GM12878 (cell line): ENCODE results near the gene TMEM94. TPM values are rescaled to one million over a fixed set of nuclear protein-coding genes. Genes with fewer than 3 reads are reported as not detected.
A peak's percentile ranks its signal among the peaks of the same experiment; 100 is the strongest.

Source experiments
- ATAC-seq: fragments of 200-7000 bp; cut with Tn5 transposase; 3 replicates; pipeline ENCODE4 v1.9.1; 2020; ENCODE audit warnings: mild to moderate bottlenecking, moderate library complexity
- BruUV-seq: library from RNA; stranded (reverse); fragments of 400-500 nt; replicated peaks from 2 replicates; lab custom pipeline; 2021; lab: Mats Ljungman, UMichigan
- CTCF ChIA-PET: fragments of 300-600 bp; sonication (Branson Sonifier 250); formaldehyde crosslinking; extraction: SDS; loops from one replicate; lab custom pipeline; 2021; ENCODE audit warnings: inconsistent platforms; lab: Yijun Ruan, JAX
- POLR2A ChIA-PET: fragments of 350-600 bp; formaldehyde crosslinking; extraction: SDS; loops from one replicate; lab custom pipeline; 2021; ENCODE audit warnings: inconsistent platforms; lab: Charles Lee
- RAD21 ChIA-PET: fragments of 300-600 bp; sonication (Branson Sonifier 250); formaldehyde crosslinking; loops from one replicate; lab custom pipeline; 2023; ENCODE audit warnings: antibody characterized with exemption; ENCODE audit not compliant: unreplicated experiment; lab: Charles Lee
- SMC1A ChIA-PET: fragments of 300-600 bp; sonication (Branson Sonifier 250); formaldehyde crosslinking; loops from one replicate; lab custom pipeline; 2023; ENCODE audit not compliant: unreplicated experiment, uncharacterized antibody; lab: Charles Lee
- DNase-seq: peaks from one replicate; pipeline ENCODE4 v3.0.0-alpha.2; 2011; ENCODE audit warnings: low read depth, low spot score
- FAIRE-seq: peaks from 3 replicates; lab custom pipeline; 2011; peaks lifted over from hg19 to GRCh38; lab: Jason Lieb, UNC
- H2AFZ ChIP-seq: 2 replicates; pipeline ENCODE4 v1.6.0; 2011; ENCODE audit warnings: low read depth, low read length, control low read depth; ENCODE audit not compliant: control insufficient read depth
- H3K27ac ChIP-seq: 2 replicates; pipeline ENCODE4 v1.5.1; 2011; ENCODE audit warnings: control low read depth; ENCODE audit not compliant: control insufficient read depth, insufficient read depth
- H3K27me3 ChIP-seq, 2 experiments: replicated peaks in 1 of 2; 2 replicates each; pipeline versions ENCODE4 v1.6.0 to v1.6.1; 2011; ENCODE audit warnings: low read length in 1 of 2; ENCODE audit not compliant: control insufficient read depth in 2 of 2, insufficient read depth in 2 of 2
- H3K36me3 ChIP-seq, 2 experiments: 2 replicates each; pipeline ENCODE4 v1.5.1; 2011; ENCODE audit warnings: low read length in 1 of 2; ENCODE audit not compliant: control insufficient read depth in 2 of 2, insufficient read depth in 2 of 2
- H3K4me1 ChIP-seq: 2 replicates; pipeline ENCODE4 v1.6.1; 2011; ENCODE audit warnings: mild to moderate bottlenecking, low read length, moderate library complexity, mixed read lengths; ENCODE audit not compliant: control insufficient read depth, insufficient read depth
- H3K4me2 ChIP-seq: 2 replicates; pipeline ENCODE4 v1.6.0; 2011; ENCODE audit warnings: control low read depth; ENCODE audit not compliant: control insufficient read depth, insufficient read depth
- H3K4me3 ChIP-seq: fragments of 200-600 bp; sonication (generic); 2 replicates; pipeline ENCODE4 v1.5.1; 2016
- H3K79me2 ChIP-seq: 2 replicates; pipeline ENCODE4 v1.6.0; 2011; ENCODE audit warnings: low read length; ENCODE audit not compliant: control insufficient read depth, insufficient read depth
- H3K9ac ChIP-seq: 2 replicates; pipeline ENCODE4 v1.8.0; 2011; ENCODE audit warnings: low read length, control low read depth, mixed read lengths; ENCODE audit not compliant: control insufficient read depth, insufficient read depth
- H3K9me3 ChIP-seq: replicated peaks from 3 replicates; pipeline ENCODE4 v1.5.1; 2011; ENCODE audit warnings: mild to moderate bottlenecking, low read length; ENCODE audit not compliant: control insufficient read depth, insufficient read depth
- H4K20me1 ChIP-seq: 2 replicates; pipeline ENCODE4 v1.6.0; 2011; ENCODE audit not compliant: control insufficient read depth, insufficient read depth
- JUND ChIP-seq: IDR thresholded peaks from 2 replicates; pipeline ENCODE4 v1.6.1; 2012; ENCODE audit warnings: low read depth, mild to moderate bottlenecking, low read length, improper control_type of control experiment, moderate library complexity
- RB1 ChIP-seq: fragments of 450-650 bp; formaldehyde crosslinking; IDR thresholded peaks from 2 replicates; pipeline ENCODE4 v1.6.1; 2017; ENCODE audit warnings: mild to moderate bottlenecking, borderline replicate concordance
- SMARCA5 ChIP-seq: fragments of 450-650 bp; IDR thresholded peaks from 2 replicates; pipeline ENCODE4 v1.6.1; 2017; ENCODE audit warnings: mild to moderate bottlenecking
- SP1 ChIP-seq: IDR thresholded peaks from one replicate; pipeline ENCODE4 v1.6.1; 2011; ENCODE audit warnings: low read depth, low read length
- WRNIP1 ChIP-seq: IDR thresholded peaks from 2 replicates; pipeline ENCODE4 v1.6.1; 2011; ENCODE audit warnings: low read depth, low read length, improper control_type of control experiment, borderline replicate concordance
- WGBS: methylation state at CpG from one replicate; pipeline ENCODE4 v1.1.6; 2016; ENCODE audit warnings: low lambda C conversion rate; ENCODE audit not compliant: insufficient replicate concordance, insufficient coverage; ENCODE audit errors: missing lambda C conversion rate; 5-methylcytosine and 5-hydroxymethylcytosine counted together
- in situ Hi-C: fragments of 300-500 bp; cut with MboI; formaldehyde crosslinking; loops from 9 replicates; pipeline ENCODE4 v1.14.3; 2018; ENCODE audit warnings: mixed read lengths
- intact Hi-C: fragments of 100-400 bp; cut with micrococcal nuclease; formaldehyde crosslinking; loops from one replicate; pipeline ENCODE4 v1.14.2; 2022; ENCODE audit not compliant: unreplicated experiment
- polyA plus RNA-seq, 11 experiments: library from polyadenylated mRNA; depleted of rRNA in 4 of 11; unstranded in 6 of 11; stranded (reverse) in 5 of 11; fragments of >200 nt; fragmentation: Nextera tagmentation in 4 of 11; fragmentation: Illumina TruSeq in 1 of 11; extraction: Ambion mirVana in 4 of 11; extraction: Trizol in 1 of 11; gene quantifications; 1 replicate in 1 of 11; 2 replicates in 10 of 11; pipeline versions ENCODE4 v1.2.1 to v1.2.3, GENCODE V29; 2011 to 2016; ENCODE audit warnings: inconsistent platforms in 2 of 11, missing spikeins in 2 of 11, low read depth in 1 of 11
- total RNA-seq, 4 experiments: library from RNA; depleted of rRNA in 3 of 4; stranded (reverse); fragments of >200 nt in 3 of 4; fragmentation: Illumina TruSeq in 1 of 4; extraction: Trizol in 1 of 4; gene quantifications; 2 replicates each; pipeline versions ENCODE4 v1.2.1 to v1.2.3, GENCODE V29; 2013 to 2021
- TF ChIP-seq, protein P1 (sequence below): fragments of 450-650 bp; IDR thresholded peaks from 2 replicates; pipeline ENCODE4 v1.6.1; 2014; ENCODE audit warnings: mild to moderate bottlenecking
- TF ChIP-seq, protein P2 (sequence below): IDR thresholded peaks from 2 replicates; pipeline ENCODE4 v1.6.1; 2012; ENCODE audit warnings: improper control_type of control experiment, low read depth, low read length; ENCODE audit not compliant: insufficient replicate concordance

The TMEM94 gene
- total and polyA plus RNA-seq, 10 of the 15 experiments (the other 5 are each of a cell fraction or from before 2014, with no cell fraction given) = 0.31 to 70.7 (median 24.4) TPM

DNA sequence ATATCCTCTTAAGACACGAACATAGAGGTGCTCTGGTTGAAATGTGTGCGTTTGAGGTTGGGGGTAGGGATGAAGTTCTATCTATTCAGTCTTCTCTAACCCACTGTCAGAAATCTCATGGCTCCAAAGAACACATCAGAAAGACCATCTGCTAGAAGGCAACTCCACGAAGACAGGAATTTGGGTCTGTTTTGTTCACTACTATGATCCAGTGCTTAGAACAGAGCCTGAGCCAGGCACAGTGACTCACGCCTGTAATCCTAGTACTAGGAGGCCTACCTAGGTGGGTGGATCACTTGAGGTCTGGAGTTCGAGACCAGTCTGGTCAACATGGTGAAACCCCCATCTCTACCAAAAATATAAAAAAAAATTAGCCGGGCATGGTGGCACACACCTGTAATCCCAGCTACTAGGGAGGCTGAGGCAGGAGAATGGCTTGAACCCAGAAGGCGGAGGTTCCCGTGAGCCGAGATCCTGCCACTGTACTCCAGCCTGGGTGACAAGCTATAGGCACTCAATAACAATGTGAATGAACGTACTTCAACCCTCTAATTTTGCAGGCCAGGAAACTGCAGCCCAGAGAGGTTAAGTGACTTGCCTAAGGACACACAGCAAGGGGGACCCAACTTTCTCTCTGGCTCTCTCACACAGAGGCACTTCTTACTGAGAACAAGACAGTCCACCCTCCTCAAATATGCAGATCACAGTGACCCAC lies 56.6 kb downstream of the TMEM94 start:
- TF ChIP-seq SP1 (no peak), SMARCA5 (peak; percentile 29; the same call in 1 of the 2 replicates)
- Histone ChIP-seq H3K27ac (no peak overlapping the region), H3K4me1 (peaks cover 10% of the 10 kb centered on the region), H4K20me1 (no peaks in the 10 kb centered on the region), H3K9ac (no peak overlapping the region), H2AFZ (no peak overlapping the region), H3K9me3 (no peaks in the 10 kb centered on the region), H3K4me3 (no peak overlapping the region), H3K4me2 (no peak overlapping the region), H3K36me3 (no peaks in the 10 kb centered on the region; a peak in 1 of 4 replicates), H3K27me3 (no peaks in the 10 kb centered on the region), H3K79me2 (peaks cover 14% of the 10 kb centered on the region)
- ATAC-seq (no peak), DNase-seq (no peak), FAIRE-seq (no peak)
- POLR2A ChIA-PET = interaction anchor here (0.6 to 0.8 kb wide), 2 partner anchors 57 to 240 kb away, joined by 3 read pairs; partner anchors contain the start of gene TMEM94
- no TSS peak for BruUV-seq
- intact Hi-C loops = loop anchor here (10.0 kb wide), 1 partner anchor 248 kb away; the partner anchor contains the start of genes GGA3 and MRPS7
- RAD21 ChIA-PET = interaction anchor here (1.0 to 2.2 kb wide), 3 partner anchors 49 to 86 kb away, joined by 3 to 8 read pairs (median 6); partner anchors contain the start of gene TMEM94
- SMC1A ChIA-PET = interaction anchor here (2.0 kb wide), 1 partner anchor 88 kb away, joined by 10 read pairs; no protein-coding TSS in a partner anchor
- in situ Hi-C loops = no loop called here
- CTCF ChIA-PET = interaction anchor here (0.6 to 1.9 kb wide), 3 partner anchors 85 to 96 kb away, joined by 3 to 6 read pairs (median 6); no protein-coding TSS in a partner anchor
- WGBS = 59% methylated on average over 10 of the region's 10 CpGs

DNA sequence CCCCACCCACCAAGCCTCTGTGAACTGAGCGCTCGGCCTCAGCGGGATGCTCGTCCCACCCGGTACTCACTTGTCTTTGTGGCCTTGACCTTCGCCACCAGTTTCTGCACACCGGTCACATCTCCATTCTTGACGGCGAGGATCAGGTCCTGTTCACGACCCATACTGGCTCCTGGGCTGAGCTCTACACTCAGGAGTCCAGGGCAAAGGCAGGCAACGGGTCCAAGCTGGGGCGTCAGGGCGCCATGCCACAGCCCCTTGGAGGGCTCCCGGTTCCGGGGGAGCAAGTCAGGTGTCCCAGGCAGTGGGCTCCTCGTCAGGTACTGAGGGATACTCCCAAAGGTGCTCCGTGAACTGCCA lies 57.2 kb downstream of the TMEM94 start:
- CTCF ChIA-PET = interaction anchor here (0.9 kb wide), 1 partner anchor 12 kb away, joined by 3 read pairs; the partner anchor contains the start of gene LLGL2
- no peak for TF ChIP-seq RB1
- TF ChIP-seq, protein P1, sequence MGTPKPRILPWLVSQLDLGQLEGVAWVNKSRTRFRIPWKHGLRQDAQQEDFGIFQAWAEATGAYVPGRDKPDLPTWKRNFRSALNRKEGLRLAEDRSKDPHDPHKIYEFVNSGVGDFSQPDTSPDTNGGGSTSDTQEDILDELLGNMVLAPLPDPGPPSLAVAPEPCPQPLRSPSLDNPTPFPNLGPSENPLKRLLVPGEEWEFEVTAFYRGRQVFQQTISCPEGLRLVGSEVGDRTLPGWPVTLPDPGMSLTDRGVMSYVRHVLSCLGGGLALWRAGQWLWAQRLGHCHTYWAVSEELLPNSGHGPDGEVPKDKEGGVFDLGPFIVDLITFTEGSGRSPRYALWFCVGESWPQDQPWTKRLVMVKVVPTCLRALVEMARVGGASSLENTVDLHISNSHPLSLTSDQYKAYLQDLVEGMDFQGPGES = no peak
- no peak for TF ChIP-seq JUND
- no peak for TF ChIP-seq WRNIP1
- TF ChIP-seq, protein P2, sequence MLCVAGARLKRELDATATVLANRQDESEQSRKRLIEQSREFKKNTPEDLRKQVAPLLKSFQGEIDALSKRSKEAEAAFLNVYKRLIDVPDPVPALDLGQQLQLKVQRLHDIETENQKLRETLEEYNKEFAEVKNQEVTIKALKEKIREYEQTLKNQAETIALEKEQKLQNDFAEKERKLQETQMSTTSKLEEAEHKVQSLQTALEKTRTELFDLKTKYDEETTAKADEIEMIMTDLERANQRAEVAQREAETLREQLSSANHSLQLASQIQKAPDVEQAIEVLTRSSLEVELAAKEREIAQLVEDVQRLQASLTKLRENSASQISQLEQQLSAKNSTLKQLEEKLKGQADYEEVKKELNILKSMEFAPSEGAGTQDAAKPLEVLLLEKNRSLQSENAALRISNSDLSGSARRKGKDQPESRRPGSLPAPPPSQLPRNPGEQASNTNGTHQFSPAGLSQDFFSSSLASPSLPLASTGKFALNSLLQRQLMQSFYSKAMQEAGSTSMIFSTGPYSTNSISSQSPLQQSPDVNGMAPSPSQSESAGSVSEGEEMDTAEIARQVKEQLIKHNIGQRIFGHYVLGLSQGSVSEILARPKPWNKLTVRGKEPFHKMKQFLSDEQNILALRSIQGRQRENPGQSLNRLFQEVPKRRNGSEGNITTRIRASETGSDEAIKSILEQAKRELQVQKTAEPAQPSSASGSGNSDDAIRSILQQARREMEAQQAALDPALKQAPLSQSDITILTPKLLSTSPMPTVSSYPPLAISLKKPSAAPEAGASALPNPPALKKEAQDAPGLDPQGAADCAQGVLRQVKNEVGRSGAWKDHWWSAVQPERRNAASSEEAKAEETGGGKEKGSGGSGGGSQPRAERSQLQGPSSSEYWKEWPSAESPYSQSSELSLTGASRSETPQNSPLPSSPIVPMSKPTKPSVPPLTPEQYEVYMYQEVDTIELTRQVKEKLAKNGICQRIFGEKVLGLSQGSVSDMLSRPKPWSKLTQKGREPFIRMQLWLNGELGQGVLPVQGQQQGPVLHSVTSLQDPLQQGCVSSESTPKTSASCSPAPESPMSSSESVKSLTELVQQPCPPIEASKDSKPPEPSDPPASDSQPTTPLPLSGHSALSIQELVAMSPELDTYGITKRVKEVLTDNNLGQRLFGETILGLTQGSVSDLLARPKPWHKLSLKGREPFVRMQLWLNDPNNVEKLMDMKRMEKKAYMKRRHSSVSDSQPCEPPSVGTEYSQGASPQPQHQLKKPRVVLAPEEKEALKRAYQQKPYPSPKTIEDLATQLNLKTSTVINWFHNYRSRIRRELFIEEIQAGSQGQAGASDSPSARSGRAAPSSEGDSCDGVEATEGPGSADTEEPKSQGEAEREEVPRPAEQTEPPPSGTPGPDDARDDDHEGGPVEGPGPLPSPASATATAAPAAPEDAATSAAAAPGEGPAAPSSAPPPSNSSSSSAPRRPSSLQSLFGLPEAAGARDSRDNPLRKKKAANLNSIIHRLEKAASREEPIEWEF = no peak

More for the DNA sequence above, 57.2 kb downstream of the TMEM94 start:
- Histone ChIP-seq H4K20me1 (no peaks in the 10 kb centered on the region), H2AFZ (no peak overlapping the region), H3K27me3 (no peaks in the 10 kb centered on the region), H3K36me3 (no peaks in the 10 kb centered on the region), H3K79me2 (peaks cover 14% of the 10 kb centered on the region), H3K9me3 (no peaks in the 10 kb centered on the region), H3K9ac (no peak overlapping the region), H3K4me2 (no peak overlapping the region), H3K4me3 (no peak overlapping the region), H3K27ac (no peak overlapping the region), H3K4me1 (peaks cover 15% of the 10 kb centered on the region)
- FAIRE-seq = no peak
- WGBS = 84% methylated on average over 17 of the region's 17 CpGs
- in situ Hi-C loops = no loop called here
- no TSS peak for BruUV-seq
- DNase-seq = no peak
- intact Hi-C loops = loop anchor here (10.0 kb wide), 1 partner anchor 249 kb away; the partner anchor contains the start of genes GGA3 and MRPS7
- SMC1A ChIA-PET = no interaction called here
- RAD21 ChIA-PET = interaction anchor here (1.0 kb wide), 1 partner anchor 57 kb away, joined by 6 read pairs; the partner anchor contains the start of gene TMEM94
- POLR2A ChIA-PET = interaction anchor here (0.8 kb wide), 1 partner anchor 57 kb away, joined by 3 read pairs; the partner anchor contains the start of gene TMEM94
- ATAC-seq = no peak
